NCI-H1048 (cell line): ENCODE data around the gene WNK3.

Experiments used
- DNase-seq: peaks from one replicate; lab custom pipeline; 2025; lab: John Stamatoyannopoulos, UW

WNK3 gene

DNA sequence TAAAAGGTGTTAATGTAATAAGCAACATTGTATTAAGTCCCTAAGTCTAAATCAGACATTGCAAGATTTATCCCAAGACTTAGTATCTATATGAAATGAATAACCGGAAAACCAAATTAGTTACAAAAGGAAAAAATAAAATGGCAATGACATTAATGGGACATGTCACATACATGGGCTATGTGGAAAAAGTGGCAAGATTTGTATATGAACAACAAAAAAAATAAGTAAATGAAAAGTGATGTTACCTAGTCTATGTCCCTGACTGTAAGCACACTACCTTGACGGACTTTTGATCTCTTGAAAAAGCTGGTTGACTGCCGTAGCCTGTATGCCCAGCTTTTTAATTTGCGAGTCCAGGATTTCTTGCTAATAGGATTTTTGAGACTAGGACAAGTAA is 119.3 kb downstream of the WNK3 start:
- no peak for DNase-seq

DNA sequence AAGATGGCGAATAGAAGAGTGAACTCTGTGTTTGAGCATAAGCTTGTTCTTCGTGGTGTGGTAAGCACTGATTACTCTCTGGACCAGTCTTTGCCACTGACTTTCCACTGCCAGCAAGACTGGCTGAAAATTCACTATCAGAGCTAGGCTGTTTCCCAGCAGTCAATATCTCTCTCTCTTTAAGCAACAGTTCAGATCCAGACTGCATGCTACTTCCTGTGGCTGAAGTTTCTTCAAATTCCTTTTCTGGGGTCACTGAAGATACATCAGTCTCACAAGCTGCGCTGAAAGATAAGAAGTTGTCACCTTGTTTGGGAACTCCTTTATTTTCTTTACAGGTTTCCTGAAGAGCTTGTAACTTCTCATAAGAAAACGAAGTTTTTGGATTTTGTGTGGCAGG is 120.8 kb downstream of the WNK3 start:
- no peak for DNase-seq

DNA sequence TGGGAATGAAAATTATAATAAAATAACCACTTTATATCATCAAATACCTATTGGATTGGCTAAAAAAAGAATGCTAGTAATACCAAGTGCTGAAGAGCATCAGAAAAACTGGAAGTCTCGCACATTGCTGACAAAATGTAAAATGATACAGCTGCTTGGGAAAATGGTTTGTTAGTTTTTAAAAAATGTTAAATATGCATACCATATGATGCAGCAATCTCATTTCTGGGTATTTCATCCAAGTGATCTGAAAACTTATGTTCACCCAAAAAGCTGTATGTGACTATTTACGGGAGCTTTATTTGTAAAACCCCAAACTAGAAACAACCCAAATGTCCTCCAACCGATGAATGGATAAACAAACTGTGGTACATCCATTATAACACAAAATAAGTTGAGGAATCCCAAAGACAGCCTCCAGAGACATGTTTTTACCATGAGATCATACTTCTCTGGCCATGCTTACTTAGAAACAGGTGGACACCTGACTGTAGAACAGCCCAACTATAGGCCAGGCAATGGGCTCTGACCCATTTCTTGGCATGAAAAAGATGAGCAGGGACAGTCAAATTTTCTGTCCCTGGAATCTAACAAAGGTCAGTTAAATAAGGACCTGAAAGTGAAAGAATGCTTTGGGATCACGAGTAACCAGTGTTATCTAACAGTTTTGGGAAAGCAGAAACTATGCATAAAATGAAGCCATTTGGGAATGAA is 127.3 kb downstream of the WNK3 start:
- no peak for DNase-seq

DNA sequence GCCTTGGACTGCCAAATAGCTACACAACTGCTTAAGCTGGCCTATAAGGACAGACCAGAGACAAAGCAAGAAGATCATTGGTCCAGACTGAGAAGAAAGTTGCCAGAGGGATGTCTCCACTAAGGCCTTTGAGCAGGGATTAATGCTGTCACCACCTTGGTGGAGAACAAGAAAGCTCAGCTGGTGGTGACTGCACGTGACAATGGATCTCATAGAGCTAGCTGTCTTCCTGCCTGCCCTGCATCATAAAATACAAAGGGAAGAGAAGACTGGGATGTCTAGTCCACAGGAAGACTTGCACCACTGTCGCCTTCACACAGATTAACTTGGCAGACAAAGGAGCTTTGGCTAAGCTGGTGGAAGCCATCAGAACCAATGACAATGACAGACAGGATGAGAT is 134.3 kb downstream of the WNK3 start:
- no peak for DNase-seq

DNA sequence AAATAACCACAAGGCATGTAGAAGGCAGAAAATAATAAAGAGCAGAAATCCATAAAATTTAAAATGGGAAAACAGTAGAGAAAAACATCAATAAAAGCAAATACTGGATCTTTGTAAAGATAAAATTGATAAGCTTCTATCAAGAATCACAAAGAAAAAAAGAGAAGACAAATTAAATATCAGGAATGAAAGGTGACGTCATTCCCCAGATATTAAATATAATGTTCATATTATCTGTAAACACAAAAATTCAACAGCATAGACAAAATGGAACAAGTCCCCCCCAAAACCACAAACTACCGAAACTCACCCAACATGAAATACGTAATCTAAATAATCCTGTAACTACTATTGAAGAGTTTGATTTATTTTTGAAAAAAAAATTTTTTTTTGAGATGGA is 144.2 kb downstream of the WNK3 start:
- no peak for DNase-seq

DNA sequence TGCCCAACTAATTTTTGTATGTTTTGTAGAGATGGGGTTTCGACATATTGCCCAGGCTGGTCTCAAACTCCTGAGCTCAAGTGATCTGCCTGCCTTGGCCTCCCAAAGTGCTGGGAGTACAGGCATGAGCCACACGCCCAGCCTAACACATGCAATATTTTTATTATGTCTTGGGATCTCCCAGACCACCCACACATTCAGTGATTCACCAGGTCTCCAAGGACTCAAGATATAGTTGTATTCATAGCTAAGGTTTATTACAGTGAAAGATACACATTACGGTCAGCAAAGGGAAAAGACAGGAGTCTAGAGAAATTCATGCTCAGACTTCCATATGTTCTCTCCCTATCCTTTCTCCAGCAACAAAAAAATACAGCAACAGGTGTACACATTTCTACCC is 149.3 kb downstream of the WNK3 start:
- DNase-seq, result no peak

DNA sequence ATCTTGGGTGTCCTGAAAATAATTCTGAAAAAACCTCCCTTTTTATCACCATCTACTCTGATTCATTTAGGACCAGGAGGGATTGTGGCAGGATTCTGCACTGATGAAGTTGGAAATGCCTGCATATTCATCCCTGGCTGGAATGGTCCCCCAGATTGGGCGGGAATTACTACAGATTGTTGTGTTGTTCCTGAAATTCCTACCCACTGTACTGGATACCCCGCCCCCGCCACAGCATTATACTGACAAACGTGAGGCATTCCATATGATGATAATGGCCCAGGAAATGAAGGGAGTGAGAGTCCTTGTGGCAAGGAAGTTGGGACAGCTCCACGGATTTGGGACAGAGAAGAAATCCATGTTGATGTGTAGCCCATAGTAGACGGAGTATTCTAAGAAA is 159.6 kb downstream of the WNK3 start:
- no peak for DNase-seq

DNA sequence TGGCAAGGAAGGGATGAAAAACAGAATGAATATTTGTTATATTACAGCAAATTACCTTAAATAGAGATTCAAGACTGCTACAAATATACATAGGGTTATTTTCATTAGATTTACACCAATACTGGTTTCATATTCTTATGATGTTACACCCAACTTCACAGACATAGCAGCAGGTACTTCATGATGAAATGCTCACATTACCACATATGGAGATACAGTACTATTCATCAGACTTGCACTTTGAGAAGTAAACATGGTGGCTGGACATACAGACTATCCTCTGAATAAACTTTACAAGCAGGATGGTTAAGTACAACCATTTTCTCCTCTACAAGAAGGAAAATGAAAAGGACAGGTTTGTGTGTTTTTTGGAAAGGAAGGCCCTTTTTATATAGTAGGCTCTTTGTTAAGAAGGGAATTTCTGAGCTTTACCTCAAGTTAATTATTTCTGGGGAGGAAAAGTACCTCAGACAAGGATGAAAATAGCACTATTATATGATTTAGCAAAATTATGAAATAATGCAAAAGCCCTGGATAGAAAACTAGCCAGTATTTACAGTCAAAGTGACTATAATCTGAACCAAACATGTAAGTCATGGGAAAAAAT is 162.8 kb downstream of the WNK3 start:
- DNase-seq, result no peak

DNA sequence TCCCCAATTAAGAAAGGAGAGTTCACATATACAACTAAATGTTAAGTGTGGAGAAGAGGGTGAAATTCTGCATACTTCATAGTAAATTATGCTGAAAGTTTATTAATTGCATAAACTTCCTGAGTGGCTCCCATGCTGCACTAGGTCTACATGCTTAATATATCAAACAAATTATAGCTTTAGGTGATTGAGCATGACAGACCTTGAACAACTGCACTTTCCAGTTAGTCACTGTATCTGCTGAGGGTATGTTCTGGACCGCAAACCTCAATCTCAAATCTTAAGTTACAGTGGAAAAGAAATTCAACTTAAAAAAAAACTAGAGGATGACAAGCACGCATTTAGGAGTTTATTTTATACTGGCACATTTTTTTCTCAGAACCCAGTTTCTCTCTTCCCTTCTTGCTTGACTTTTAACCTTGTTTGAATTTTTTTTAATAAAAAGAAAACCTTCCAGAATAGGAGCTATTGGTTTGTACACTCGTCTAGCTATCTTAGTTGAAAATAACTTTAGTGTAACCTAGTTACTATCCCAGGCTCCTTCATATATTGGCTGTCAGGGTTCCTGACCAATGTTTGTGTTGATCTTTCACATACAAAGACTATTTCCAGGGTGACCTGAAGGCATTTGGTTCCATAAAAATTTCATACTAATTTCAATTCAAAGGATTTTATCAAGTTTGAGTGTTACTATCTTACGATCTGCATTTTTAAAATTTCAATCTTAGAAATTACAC is 164.6 kb downstream of the WNK3 start:
- no peak for DNase-seq

DNA sequence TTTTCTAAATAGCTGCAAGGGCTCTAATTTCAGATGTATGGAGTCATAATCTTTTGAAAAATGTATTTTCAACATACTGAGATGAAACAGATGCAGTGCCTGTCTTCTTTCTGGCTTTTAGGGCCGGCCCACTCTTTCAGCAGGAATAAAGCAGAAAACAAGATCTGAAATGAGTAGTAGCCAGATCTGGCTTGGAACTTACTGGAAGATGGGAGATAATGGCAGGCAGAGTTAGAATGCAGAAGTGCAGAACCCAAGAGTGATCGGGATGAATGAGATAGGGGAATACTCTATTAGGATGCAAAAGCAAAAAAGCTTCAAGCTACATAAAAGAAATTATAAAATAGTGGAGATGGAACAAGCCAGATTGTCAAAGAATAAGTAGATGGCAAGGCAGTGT is 173.4 kb downstream of the WNK3 start:
- no peak for DNase-seq

DNA sequence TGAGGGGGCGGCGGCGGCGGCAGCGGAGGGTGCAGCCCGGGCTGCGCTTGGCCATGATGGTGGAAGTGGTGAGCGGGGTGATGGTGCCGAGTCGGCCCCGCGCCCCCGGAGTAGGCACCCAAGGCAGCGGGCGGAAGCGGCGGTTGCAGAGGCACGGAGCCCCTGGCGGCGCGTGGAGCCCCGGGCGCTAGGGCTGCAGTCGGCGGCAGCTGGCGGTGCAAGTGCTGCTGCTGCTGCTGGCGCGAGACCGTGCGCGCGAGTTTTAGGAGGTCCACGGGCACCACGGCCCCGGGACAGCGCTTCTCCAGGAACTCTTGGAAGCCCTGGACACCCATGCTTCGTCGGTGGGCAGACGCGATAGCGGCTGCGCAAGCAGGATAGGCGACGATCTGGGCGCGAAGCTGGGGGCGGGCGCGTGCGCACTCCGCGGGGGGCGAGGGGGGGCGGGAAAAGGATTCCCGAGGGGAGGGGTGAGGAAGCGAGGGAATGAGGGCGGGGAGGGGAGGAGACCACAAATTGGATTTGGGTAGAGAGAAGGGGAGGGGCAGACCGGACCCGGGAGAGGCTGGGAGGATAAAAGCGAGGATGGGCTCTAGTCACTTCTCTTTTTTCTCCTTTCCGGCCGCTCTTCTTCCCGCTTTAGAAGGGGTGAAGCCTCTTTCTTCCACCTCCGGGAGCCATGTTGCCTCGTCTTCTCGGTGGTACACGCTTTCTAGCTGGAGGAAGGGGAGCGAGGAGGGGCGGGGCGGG is 174.8 kb downstream of the WNK3 start, which contains the start of gene FAM120C:
TSS of gene FAM120C (minus strand) at position 391 of the 750 bp plus-strand sequence. CDS start at position 335, 56 bp downstream.
- DNase-seq, result peak; percentile 4

DNA sequence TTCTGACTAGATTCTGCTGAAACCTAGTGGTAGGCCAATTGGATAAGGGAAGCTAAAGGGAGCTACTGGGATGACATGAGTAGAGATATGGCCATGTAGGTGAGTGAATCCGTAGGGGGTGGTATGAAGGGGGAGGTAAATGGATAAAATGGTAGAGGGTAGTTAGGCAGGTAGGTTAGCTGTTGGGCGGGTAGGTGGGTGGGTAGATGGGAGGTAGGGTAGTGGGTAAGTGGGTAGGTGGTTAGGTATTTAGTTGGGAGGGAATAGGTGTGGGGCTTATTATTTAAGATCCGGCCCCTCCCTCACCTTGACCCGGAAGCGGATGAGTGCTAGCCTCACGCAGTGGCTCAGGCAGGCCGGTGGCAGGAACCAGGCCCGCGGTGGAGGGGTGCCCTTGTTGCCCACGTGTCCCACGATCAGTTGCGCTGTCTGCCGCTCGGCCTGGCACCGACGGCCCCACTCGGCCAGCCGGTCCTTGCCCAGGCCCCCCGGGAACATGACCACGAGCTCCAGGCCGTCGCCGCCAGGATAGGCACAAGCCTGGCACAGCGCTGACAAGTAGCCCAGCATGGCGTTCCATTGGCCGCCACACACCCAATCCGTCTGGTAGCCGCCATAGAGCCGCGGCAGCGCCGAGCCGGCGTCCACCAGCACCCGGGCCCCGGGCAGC is 175.5 kb downstream of the WNK3 start:
- DNase-seq, result no peak

DNA sequence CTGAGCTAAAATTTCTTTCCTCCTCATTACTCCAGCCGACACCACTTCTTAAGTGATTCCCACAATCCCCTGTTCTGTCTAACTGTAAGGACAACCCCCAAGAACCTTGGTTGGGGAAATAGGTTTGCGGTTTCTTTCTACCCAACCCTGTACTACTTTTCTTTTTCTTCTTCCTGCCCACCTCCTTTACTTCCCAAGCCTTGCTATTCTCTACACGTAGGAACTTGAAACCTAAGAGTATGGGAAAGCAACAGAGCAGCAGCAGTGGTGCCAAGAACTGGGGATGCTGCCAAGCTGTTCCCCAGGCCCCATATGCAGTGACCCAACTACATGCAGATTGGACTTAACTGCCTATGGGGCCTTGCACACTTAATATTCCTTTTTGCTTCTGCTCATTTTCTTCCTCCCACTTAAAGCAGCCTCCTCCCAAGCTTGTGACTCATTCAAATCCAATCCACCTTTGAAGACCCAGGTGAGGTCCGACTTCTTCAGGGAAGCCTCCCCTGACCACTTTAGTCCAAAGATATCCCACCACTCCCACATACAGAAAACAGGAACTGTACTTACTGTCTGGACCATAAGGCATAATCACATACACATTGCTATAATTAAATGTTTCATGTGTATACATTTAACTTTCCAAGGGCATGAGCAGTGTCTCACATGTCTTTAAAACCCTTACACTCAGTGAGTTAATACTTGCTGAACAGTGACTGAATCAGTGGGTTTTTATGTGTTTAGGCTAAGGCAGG is 176.5 kb downstream of the WNK3 start:
- no peak for DNase-seq

DNA sequence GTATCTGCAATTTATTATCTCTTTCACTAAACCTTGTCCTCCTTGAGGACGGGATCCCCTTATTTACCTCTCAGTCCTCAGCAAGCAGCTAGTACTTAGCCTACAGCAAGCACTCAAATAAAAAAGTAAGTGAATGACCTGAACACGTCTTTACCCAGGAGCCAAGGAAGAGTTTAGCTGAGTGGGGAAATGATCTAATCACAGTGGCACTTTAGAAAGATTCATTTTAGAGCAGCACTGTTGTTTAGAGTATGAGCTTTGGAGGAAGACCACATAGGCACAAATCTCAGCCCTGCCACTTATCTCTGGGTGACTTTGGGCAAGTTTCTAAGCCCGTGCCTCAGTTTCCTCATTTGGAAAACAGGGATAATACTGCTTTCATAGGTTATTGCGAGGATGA is 177.4 kb downstream of the WNK3 start:
- DNase-seq, result no peak

DNA sequence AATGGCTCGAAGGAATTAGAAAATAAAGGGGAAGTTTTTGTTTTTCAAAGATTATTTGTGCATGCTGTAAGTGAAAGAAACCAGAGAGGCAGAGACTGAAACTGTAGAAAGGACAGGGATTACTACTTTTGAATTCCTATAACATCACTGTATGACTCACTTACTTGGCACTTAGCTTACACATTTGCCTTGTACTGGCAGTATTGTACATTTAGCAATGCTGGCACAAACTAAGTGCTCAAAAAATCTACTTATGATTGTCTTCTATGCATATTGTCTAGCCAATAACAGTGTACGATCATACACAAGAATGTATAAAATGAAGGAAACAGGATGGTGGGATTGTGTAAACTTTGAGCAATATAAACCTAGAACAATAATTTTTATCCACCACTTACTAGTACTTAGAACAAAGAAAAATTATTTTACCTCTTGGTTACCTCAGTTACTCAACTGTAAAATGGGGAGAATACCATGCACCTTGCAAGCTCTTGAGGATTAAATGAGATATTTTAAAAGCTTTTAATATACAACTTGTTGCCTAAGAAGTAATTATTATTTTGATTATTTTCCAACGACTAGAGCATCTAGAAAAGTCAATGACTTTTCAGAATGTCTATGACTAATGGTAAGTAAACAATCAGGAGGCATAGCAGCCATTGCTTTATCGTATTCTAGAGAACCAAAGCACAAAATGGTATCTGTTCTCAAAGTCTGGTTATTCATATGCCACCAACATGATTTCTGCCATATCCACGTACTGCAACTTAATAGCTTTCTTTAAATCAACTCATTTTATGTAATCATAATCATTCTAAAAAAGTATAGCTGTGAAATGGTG is 179.5 kb downstream of the WNK3 start:
- no peak for DNase-seq

DNA sequence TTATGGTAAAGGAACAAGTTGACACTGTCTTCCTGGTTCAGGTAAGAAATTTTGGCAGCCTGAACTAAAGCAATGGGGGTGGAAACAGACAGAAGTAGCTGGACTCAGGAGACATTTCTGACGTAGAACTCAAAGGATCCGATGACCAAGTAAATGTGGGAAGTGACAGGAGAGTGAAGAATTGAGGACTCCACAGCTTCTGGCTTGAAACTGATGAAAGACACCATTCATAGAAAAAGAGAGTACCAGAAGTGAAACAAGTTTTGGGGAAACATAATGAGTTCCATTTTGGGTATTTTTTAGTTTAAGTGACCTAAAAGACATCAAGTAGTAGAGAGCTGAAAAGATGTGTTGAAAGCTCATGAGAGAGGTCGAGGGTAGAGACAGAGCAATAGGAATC is 180.5 kb downstream of the WNK3 start:
- no peak for DNase-seq

DNA sequence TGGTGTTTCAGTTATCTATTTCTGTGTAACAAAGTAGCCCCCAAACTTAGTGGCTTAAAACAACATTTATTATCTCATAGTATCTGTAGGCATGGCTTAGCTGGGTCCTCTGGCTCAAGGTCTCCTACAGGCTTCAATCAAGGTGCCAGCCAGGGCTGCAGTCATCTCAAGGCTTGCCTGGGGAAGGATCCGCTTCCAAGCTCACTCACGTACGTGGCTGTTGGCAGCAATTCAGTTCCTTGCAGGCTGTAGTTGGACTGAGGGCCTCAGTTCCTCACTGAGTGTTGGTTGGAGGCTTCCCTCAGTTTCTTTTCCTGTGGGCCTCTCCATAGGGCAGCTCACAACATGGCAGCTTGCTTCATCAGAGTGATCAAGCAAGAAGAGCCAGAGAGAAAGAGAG is 184.1 kb downstream of the WNK3 start:
- no peak for DNase-seq

DNA sequence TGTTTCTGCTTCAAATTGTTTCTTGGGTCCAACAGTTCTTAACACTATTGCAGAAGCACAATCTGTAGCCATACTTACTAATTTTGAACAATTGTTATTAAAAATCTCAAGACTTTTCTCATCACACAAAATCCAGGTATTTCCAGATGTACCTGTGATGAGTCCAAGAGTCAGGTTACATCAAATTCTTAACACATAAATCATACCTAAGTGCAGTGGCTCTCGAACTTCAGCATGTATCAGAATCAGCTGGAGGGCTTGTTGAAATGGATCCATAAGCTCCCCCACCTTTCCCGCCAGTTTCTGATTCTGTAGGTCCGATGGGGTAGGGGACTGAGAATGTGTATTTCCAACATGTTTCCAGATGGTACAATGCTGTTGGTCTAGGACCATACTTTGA is 185.4 kb downstream of the WNK3 start:
- no peak for DNase-seq

DNA sequence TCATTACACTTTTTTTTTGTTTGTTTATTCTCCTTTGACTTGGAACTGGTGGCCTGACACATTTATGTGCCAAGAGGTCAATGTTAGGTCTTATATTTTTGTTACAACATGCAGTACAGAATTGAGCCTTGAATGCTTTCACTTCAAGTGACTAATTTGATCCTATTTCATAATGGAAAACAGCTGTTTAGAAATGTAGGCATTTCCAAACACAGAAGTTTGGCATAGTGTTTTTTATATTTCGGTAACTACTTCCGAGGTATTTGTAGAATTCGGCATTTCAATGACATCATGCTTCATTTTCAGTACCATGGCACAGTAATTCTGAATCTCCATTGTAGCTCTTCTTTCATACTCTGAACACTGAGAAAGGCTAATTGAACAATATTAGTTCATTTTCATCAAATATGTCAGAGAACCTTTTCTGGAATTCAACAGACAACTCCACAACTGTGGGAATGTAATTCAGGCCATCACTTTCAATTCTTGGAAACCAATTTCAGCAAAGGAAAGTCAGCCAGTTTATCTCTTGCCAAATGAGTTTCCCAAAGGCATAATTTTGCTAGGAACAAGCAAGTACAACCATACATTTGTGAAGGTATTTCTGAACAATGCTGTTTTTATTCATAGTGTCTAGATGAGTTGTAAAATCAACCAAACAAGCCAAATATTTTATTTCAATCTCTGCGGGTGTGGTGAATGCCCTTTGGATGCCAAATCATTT is 186.2 kb downstream of the WNK3 start:
- no peak for DNase-seq

DNA sequence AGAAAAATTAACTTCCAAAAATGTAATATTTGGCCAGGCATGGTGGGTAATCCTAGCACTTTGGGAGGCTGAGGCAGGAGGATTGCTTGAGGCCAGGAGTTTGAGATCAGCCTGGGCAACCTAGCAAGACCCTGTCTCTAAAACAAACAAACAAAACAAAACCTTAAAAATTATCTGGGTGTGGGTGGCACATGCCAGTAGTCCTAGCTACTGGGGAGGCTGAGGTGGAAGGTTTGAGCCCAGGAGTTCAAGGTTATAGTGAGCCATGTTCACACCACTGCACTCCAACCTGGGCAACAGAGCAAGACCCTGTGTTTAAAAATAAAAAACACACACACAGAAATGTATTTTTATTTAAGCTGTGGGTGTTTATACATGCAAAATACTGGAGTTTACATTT is 186.8 kb downstream of the WNK3 start:
- DNase-seq, result no peak
